Ishikawa (cell line): Measurements from ENCODE around the gene SLC15A3.

Experiments
- CEBPB ChIP-seq: IDR thresholded peaks from 2 replicates; pipeline ENCODE4 v1.6.1; 2012
- CREB1 ChIP-seq: IDR thresholded peaks from 2 replicates; pipeline ENCODE4 v1.6.1; 2012; ENCODE audit warnings: low read depth
- EGR1 ChIP-seq: IDR thresholded peaks from 2 replicates; pipeline ENCODE4 v1.6.1; 2012
- EP300 ChIP-seq: IDR thresholded peaks from 2 replicates; pipeline ENCODE4 v1.6.1; 2012; ENCODE audit warnings: borderline replicate concordance
- FOXM1 ChIP-seq: IDR thresholded peaks from 2 replicates; pipeline ENCODE4 v1.6.1; 2012; ENCODE audit warnings: low read depth, borderline replicate concordance
- MAX ChIP-seq: IDR thresholded peaks from 2 replicates; pipeline ENCODE4 v1.6.1; 2012
- NFIC ChIP-seq: IDR thresholded peaks from 2 replicates; pipeline ENCODE4 v1.6.1; 2012
- RAD21 ChIP-seq: IDR thresholded peaks from 2 replicates; pipeline ENCODE4 v1.6.1; 2012; ENCODE audit warnings: low read depth
- REST ChIP-seq: IDR thresholded peaks from 2 replicates; pipeline ENCODE4 v1.6.1; 2012; ENCODE audit warnings: low read depth, mild to moderate bottlenecking
- TAF1 ChIP-seq: IDR thresholded peaks from 2 replicates; pipeline ENCODE4 v1.6.1; 2012; ENCODE audit warnings: low read depth, mild to moderate bottlenecking
- TCF12 ChIP-seq: IDR thresholded peaks from 2 replicates; pipeline ENCODE4 v1.6.1; 2012; ENCODE audit warnings: low read depth
- TEAD4 ChIP-seq: IDR thresholded peaks from 2 replicates; pipeline ENCODE4 v1.6.1; 2012
- USF1 ChIP-seq: IDR thresholded peaks from 2 replicates; pipeline ENCODE4 v1.6.1; 2012
- YY1 ChIP-seq: IDR thresholded peaks from 2 replicates; pipeline ENCODE4 v1.6.1; 2012; ENCODE audit warnings: low read depth
- ZBTB7A ChIP-seq: IDR thresholded peaks from 2 replicates; pipeline ENCODE4 v1.6.1; 2012; ENCODE audit warnings: low read depth

The SLC15A3 gene

GRCh38 chr11:60947700-60948099 lies 4.3 kb downstream of the SLC15A3 start:
- no peak for TF ChIP-seq FOXM1
- no peak for TF ChIP-seq EGR1
- TF ChIP-seq CREB1, result no peak
- TF ChIP-seq NFIC, result no peak
- no peak for TF ChIP-seq EP300
- no peak for TF ChIP-seq ZBTB7A
- no peak for TF ChIP-seq TAF1
- TF ChIP-seq RAD21, result no peak

GRCh38 chr11:60946601-60947264 lies 5.2 kb downstream of the SLC15A3 start:
- TF ChIP-seq FOXM1 (no peak), MAX (no peak), NFIC (no peak), TEAD4 (no peak), TCF12 (no peak), CEBPB (no peak), CREB1 (no peak), YY1 (no peak), EGR1 (no peak), ZBTB7A (no peak), USF1 (no peak), RAD21 (no peak), TAF1 (no peak), EP300 (no peak)

- no peak for TF ChIP-seq TCF12
Observed at GRCh38 chr11:60945295-60945667, 6.7 kb downstream of the SLC15A3 start.

GRCh38 chr11:60944490-60945294 lies 7.3 kb downstream of the SLC15A3 start:
- no peak for TF ChIP-seq TAF1
- no peak for TF ChIP-seq EP300
- TF ChIP-seq NFIC, result no peak
- TF ChIP-seq REST, result no peak
- TF ChIP-seq CREB1, result no peak
- TF ChIP-seq FOXM1, result no peak
- TF ChIP-seq TEAD4, result no peak
- no peak for TF ChIP-seq USF1
- TF ChIP-seq MAX, result no peak

- TF ChIP-seq EP300 (no peak), TEAD4 (no peak), EGR1 (no peak), ZBTB7A (no peak), FOXM1 (no peak), NFIC (peak; percentile 73; the same call in 1 of the 2 replicates), TCF12 (no peak), CREB1 (no peak), MAX (no peak)
Observed at GRCh38 chr11:60942970-60943565, 8.9 kb downstream of the SLC15A3 start.

GRCh38 chr11:60942219-60942618 lies 9.8 kb downstream of the SLC15A3 start:
- TF ChIP-seq EGR1 (no peak), MAX (no peak), ZBTB7A (no peak), EP300 (no peak), CREB1 (no peak), TAF1 (no peak), TEAD4 (no peak), USF1 (no peak), TCF12 (no peak), CEBPB (no peak), REST (no peak), YY1 (no peak), RAD21 (no peak), NFIC (no peak), FOXM1 (no peak)
